Fibroblast of skin of left quadriceps (primary cell): Measurements from ENCODE around the gene RALGAPA1.

Source experiments
- DNase-seq, 2 experiments: peaks; one replicate each; pipeline ENCODE4 v3.0.0-alpha.2; 2013; ENCODE audit warnings: low read depth in 2 of 2

Gene RALGAPA1

GRCh38 chr14:35539969-35540368 lies 269.1 kb downstream of the RALGAPA1 start:
- no peak for DNase-seq

- DNase-seq: no peak
Observed at GRCh38 chr14:35535483-35536112, 273.5 kb downstream of the RALGAPA1 start.

GRCh38 chr14:35534873-35535482 lies 274.1 kb downstream of the RALGAPA1 start:
- DNase-seq: peak; percentile 24 to 30

- no peak for DNase-seq
Observed at GRCh38 chr14:35534208-35534872, 274.8 kb downstream of the RALGAPA1 start.

GRCh38 chr14:35533357-35534207 lies 275.5 kb downstream of the RALGAPA1 start, which contains the start of gene INSM2:
TSS of gene INSM2 (plus strand) at chr14:35534164. CDS start at chr14:35534253, 89 bp downstream.
- peak; percentile 7 to 8 for DNase-seq

GRCh38 chr14:35532783-35533356 lies 276.2 kb downstream of the RALGAPA1 start:
- DNase-seq: no peak

GRCh38 chr14:35531960-35532747 lies 276.9 kb downstream of the RALGAPA1 start:
- no peak for DNase-seq

GRCh38 chr14:35526962-35527361 lies 282.1 kb downstream of the RALGAPA1 start:
- DNase-seq: no peak

GRCh38 chr14:35525695-35526094 lies 283.4 kb downstream of the RALGAPA1 start:
- no peak for DNase-seq

- DNase-seq: no peak
Observed at GRCh38 chr14:35519986-35520385, 289.1 kb downstream of the RALGAPA1 start.

- DNase-seq: no peak
Observed at GRCh38 chr14:35515916-35516315, 293.2 kb downstream of the RALGAPA1 start.

GRCh38 chr14:35512765-35513164 lies 296.3 kb downstream of the RALGAPA1 start:
- DNase-seq: no peak

- no peak for DNase-seq
Observed at GRCh38 chr14:35509846-35510245, 299.2 kb downstream of the RALGAPA1 start.

- DNase-seq: peak; percentile 16 to 19
Observed at GRCh38 chr14:35506927-35507326, 302.2 kb downstream of the RALGAPA1 start.

- no peak for DNase-seq
Observed at GRCh38 chr14:35506461-35506860, 302.6 kb downstream of the RALGAPA1 start.

- DNase-seq: no peak
Observed at GRCh38 chr14:35504260-35504659, 304.8 kb downstream of the RALGAPA1 start.

GRCh38 chr14:35503646-35504045 lies 305.4 kb downstream of the RALGAPA1 start:
- no peak for DNase-seq

- no peak for DNase-seq
Observed at GRCh38 chr14:35499180-35499579, 309.9 kb downstream of the RALGAPA1 start.

- no peak for DNase-seq
Observed at GRCh38 chr14:35495278-35495677, 313.8 kb downstream of the RALGAPA1 start.

GRCh38 chr14:35492569-35493014 lies 316.5 kb downstream of the RALGAPA1 start:
- no peak for DNase-seq
